ENCODE data around the gene SEC61A1.

GRCh38 chr3:128068156-128068620 lies 16.0 kb downstream of the SEC61A1 start:
- peak; percentile 89 for TF ChIP-seq CTCF (IDR thresholded peaks at IDR 0.05)
- TF ChIP-seq SIN3A (IDR thresholded peaks at IDR 0.05; ENCODE audit: borderline replicate concordance, insufficient read depth, low read depth, low read length) = no peak
- no peak for TF ChIP-seq REST (IDR thresholded peaks at IDR 0.05; ENCODE audit: insufficient read depth in 1 of 2, low read depth in 2 of 2, low read length in 1 of 2)
